Measurements from ENCODE around the gene GDPD1.
"Not testable (repeated sequence)": the region's sequence is repeated elsewhere in the genome, so short reads cannot be mapped to it uniquely, and the experiment has no call there.

Gene GDPD1

GRCh38 chr17:59219992-59220327 is 351 bp upstream of the GDPD1 start:
- peak overlapping the region; percentile 36; the same call in 1 of the 2 replicates for H3K4me3 ChIP-seq (ENCODE audit: low read length)
- no peak for TF ChIP-seq ZNF274 (IDR thresholded peaks at IDR 0.05; ENCODE audit: low read depth, low read length)

- H3K4me3 ChIP-seq (ENCODE audit: low read length): peak overlapping the region; percentile 78
- no peak for TF ChIP-seq ZNF274 (IDR thresholded peaks at IDR 0.05; ENCODE audit: low read depth, low read length)
Measured at GRCh38 chr17:59221159-59221847, 992 bp downstream of the GDPD1 start.

- no peak for TF ChIP-seq ZNF274 (IDR thresholded peaks at IDR 0.05; ENCODE audit: low read depth, low read length)
- H3K4me3 ChIP-seq (ENCODE audit: low read length): no peak overlapping the region
Measured at GRCh38 chr17:59223813-59224212, 3.5 kb downstream of the GDPD1 start.

GRCh38 chr17:59228588-59228987 is 8.3 kb downstream of the GDPD1 start:
- not testable (repeated sequence) for H3K4me3 ChIP-seq (ENCODE audit: low read length)

GRCh38 chr17:59230764-59231163 is 10.5 kb downstream of the GDPD1 start:
- no peak overlapping the region for H3K4me3 ChIP-seq (ENCODE audit: low read length)
- TF ChIP-seq ZNF274 (IDR thresholded peaks at IDR 0.05; ENCODE audit: low read depth, low read length): no peak

GRCh38 chr17:59234631-59235030 is 14.3 kb downstream of the GDPD1 start:
- TF ChIP-seq ZNF274 (IDR thresholded peaks at IDR 0.05; ENCODE audit: low read depth, low read length): no peak
- no peak overlapping the region for H3K4me3 ChIP-seq (ENCODE audit: low read length)

- TF ChIP-seq ZNF274 (IDR thresholded peaks at IDR 0.05; ENCODE audit: low read depth, low read length): no peak
- H3K4me3 ChIP-seq (ENCODE audit: low read length): no peak overlapping the region
Measured at GRCh38 chr17:59238906-59239305, 18.6 kb downstream of the GDPD1 start.

- TF ChIP-seq ZNF274 (IDR thresholded peaks at IDR 0.05; ENCODE audit: low read depth, low read length): no peak
- no peak overlapping the region for H3K4me3 ChIP-seq (ENCODE audit: low read length)
Measured at GRCh38 chr17:59244081-59244480, 23.8 kb downstream of the GDPD1 start.

GRCh38 chr17:59254742-59255141 is 34.4 kb downstream of the GDPD1 start:
- no peak for TF ChIP-seq ZNF274 (IDR thresholded peaks at IDR 0.05; ENCODE audit: low read depth, low read length)
- H3K4me3 ChIP-seq (ENCODE audit: low read length): no peak overlapping the region

- no peak for TF ChIP-seq ZNF274 (IDR thresholded peaks at IDR 0.05; ENCODE audit: low read depth, low read length)
- H3K4me3 ChIP-seq (ENCODE audit: low read length): no peak overlapping the region
Measured at GRCh38 chr17:59257101-59257500, 36.8 kb downstream of the GDPD1 start.

GRCh38 chr17:59260722-59261121 is 40.4 kb downstream of the GDPD1 start:
- TF ChIP-seq ZNF274 (IDR thresholded peaks at IDR 0.05; ENCODE audit: low read depth, low read length): no peak
- no peak overlapping the region for H3K4me3 ChIP-seq (ENCODE audit: low read length)

GRCh38 chr17:59266745-59267144 is 46.4 kb downstream of the GDPD1 start:
- no peak overlapping the region for H3K4me3 ChIP-seq (ENCODE audit: low read length)
- TF ChIP-seq ZNF274 (IDR thresholded peaks at IDR 0.05; ENCODE audit: low read depth, low read length): no peak

GRCh38 chr17:59267776-59268175 is 47.5 kb downstream of the GDPD1 start:
- TF ChIP-seq ZNF274 (IDR thresholded peaks at IDR 0.05; ENCODE audit: low read depth, low read length): no peak
- no peak overlapping the region for H3K4me3 ChIP-seq (ENCODE audit: low read length)

- TF ChIP-seq ZNF274 (IDR thresholded peaks at IDR 0.05; ENCODE audit: low read depth, low read length): no peak
- H3K4me3 ChIP-seq (ENCODE audit: low read length): no peak overlapping the region
Measured at GRCh38 chr17:59275618-59276017, 55.3 kb downstream of the GDPD1 start.

GRCh38 chr17:59277031-59277430 is 56.7 kb downstream of the GDPD1 start:
- TF ChIP-seq ZNF274 (IDR thresholded peaks at IDR 0.05; ENCODE audit: low read depth, low read length): no peak
- H3K4me3 ChIP-seq (ENCODE audit: low read length): no peak overlapping the region

- no peak for TF ChIP-seq ZNF274 (IDR thresholded peaks at IDR 0.05; ENCODE audit: low read depth, low read length)
- H3K4me3 ChIP-seq (ENCODE audit: low read length): no peak overlapping the region
Measured at GRCh38 chr17:59278406-59278805, 58.1 kb downstream of the GDPD1 start.

All from GM08714 (cell line).